Measurements from ENCODE around the gene TMEM179.
"Not testable (repeated sequence)": the region's sequence is repeated elsewhere in the genome, so short reads cannot be mapped to it uniquely, and the experiment has no call there.

TMEM179 gene

DNA sequence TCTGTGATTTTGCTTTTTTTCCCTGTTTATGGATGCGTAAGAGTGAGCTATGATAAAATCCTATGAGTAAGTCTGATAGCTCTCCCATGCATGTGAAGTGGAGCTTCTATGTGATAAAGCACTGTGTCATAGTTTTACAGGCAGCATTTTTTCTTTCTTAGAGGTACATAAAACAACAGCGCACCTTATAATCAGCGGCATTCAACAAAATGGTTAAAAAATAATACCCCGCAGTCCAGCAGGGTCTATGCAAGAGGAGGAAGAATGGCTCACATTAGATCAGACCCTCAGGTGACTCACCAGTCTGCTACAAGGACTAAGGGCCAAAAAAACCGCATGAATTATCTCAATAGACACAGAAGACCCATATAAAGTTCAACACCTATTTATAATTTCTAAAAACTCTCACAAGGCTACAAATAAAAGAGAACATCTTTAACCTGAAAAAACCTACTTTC is 33.0 kb upstream of the TMEM179 start:
- CTCF ChIA-PET, result interaction anchor here (0.7 kb wide), 1 partner anchor 541 kb away, joined by 3 read pairs; no protein-coding TSS in a partner anchor
- no peak overlapping the region for H3K27ac ChIP-seq
- no peak for TF ChIP-seq CTCF (conservative IDR thresholded peaks at IDR 0.05; ENCODE audit: low read depth)
- no peak for DNase-seq (ENCODE audit: low spot score)
- POLR2A ChIA-PET (ENCODE audit: low non-redundant PET), result no interaction called here

DNA sequence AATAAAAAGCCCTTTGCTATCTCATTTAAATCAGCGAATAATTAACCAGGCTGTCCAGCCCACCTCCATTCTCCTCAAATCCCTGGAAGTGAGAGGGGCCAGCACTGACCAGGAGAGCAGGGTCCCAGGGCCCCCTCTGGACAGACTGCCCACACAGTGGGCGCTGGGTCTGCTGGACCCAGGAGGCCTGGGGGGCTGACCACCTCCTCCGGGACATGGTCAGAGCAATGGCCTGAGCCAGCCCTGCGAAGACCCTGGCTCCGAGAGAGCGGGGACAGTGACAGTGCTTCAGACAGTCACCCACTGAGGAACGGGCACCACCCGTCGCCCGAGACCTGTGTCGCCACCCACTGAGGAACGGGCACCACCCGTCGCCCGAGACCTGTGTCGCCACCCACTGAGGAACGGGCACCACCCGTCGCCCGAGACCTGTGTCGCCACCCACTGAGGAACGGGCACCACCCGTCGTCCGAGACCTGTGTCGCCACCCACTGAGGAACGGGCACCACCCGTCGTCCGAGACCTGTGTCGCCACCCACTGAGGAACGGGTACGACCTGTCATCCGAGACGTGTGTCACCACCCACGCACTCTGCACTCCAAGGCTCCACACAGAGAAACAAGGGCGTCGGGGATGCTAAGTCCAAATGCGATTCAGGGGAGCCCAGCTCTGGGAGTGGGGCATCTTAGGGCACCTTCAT is 32.4 kb upstream of the TMEM179 start:
- DNase-seq (ENCODE audit: low spot score); POLR2A ChIA-PET (ENCODE audit: low non-redundant PET); H3K27ac ChIP-seq: not testable (repeated sequence)
- CTCF ChIA-PET, result interaction anchor here (0.6 to 0.7 kb wide), 2 partner anchors 540 to 564 kb away, joined by 3 to 4 read pairs; no protein-coding TSS in a partner anchor

DNA sequence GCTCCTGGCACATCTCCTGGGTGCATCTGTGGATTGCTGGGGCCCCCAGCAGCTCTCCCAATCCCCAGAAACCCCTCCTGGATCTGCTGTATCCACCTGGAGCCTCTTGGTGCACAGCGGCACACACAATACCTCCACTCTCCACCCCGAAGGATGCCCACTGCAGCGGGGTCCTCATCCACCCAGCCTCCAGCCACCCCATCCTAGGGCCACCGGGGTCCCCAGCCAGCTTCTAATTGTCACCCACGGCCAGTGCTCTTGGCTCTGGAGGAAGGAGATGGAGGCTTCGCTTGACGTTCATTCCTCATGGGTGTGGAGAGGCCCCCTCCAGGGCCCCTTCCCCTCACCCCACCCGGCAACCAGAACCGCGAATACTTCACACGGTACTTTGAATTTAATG is 31.6 kb upstream of the TMEM179 start:
- TF ChIP-seq CTCF (conservative IDR thresholded peaks at IDR 0.05; ENCODE audit: low read depth), result no peak
- POLR2A ChIA-PET (ENCODE audit: low non-redundant PET), result no interaction called here
- DNase-seq (ENCODE audit: low spot score), result no peak
- CTCF ChIA-PET, result interaction anchor here (0.6 kb wide), 1 partner anchor 563 kb away, joined by 4 read pairs; no protein-coding TSS in a partner anchor
- no peak overlapping the region for H3K27ac ChIP-seq

DNA sequence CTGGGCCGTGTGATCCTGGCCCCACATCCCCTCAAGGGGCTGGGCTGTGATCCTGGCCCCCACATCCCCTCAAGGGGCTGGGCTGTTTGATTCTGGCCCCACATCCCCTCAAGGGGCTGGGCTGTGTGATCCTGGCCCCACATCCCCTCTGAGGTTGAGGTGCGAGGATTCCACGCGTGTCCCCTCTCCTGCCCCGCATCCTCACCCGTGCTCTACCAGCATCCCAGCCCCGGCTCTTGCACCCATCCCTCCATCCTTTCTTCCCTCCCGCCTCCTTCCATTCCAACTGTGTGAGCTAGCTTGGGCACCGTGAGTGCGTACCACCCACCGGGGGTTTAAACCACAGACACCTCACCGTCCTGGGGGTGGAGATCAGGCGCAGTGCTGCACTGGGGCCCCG is 31.1 kb upstream of the TMEM179 start:
- DNase-seq (ENCODE audit: low spot score), result no peak
- CTCF ChIA-PET, result no interaction called here
- POLR2A ChIA-PET (ENCODE audit: low non-redundant PET), result no interaction called here
- no peak for TF ChIP-seq CTCF (conservative IDR thresholded peaks at IDR 0.05; ENCODE audit: low read depth)
- no peak overlapping the region for H3K27ac ChIP-seq

DNA sequence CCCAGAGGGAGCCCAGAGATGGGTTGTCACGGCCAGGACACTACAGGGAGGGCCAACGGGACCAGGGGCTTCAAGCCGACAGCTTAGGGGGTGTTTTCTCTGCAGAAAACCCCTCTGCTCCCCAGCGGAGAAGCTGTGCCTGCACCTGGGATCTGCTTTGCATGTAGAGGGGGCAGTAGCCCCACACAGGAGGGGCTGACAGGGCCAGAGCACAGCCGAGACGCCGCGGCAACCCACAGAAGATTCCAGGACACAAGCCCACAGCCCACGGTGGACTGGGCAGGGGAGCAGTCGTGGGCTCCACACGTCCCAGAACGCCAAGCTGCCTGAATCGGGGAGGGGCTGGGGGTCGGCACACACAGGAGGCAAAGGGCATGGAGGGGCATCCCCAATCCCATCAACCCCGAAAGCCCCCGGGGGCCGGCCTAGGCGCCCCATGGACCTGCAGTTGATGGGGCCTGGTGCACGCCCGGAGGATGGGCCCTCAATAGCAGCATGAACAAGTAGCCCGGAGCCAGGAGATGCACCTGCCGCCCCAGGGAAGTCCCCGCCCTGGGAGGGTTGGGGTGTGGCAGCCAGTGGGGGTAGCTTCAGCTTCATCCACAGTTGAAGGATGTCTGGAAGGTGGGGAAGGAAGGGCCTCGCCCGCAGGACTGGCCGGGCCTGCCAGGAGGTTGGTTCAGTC is 30.5 kb upstream of the TMEM179 start:
- TF ChIP-seq CTCF (conservative IDR thresholded peaks at IDR 0.05; ENCODE audit: low read depth), result no peak
- no peak overlapping the region for H3K27ac ChIP-seq
- POLR2A ChIA-PET (ENCODE audit: low non-redundant PET), result no interaction called here
- DNase-seq (ENCODE audit: low spot score), result no peak
- CTCF ChIA-PET, result no interaction called here

DNA sequence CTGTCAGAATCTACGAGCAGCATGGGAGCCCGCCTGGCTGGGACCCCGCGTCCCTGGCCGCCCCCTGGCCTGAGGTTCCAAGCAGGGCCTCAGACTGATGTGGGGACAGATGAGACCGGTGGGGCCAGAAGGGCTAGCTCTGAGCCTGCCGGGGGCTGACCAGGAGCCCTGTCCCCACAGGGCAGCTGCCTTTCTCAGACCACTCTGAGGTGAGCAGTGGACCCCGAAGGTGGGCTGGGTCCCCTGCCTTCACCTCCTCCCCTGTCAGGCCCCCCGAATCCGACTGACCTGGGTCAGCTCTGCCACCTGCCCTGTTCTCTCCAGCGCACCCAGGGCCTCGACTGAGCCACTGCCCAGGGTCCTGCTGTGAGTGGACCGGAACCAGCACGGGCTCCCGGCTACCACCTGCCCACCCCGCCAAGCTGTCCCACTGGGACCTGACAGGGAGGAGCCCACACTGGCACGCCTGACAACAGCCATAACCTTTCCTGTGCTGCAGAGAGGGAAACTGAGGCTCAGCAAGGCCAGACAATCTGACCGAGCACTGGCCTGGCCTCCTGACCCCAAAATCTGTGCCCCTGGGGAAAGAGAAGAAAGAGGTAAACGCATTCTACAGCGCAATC is 29.7 kb upstream of the TMEM179 start:
- ChIA-PET POLR2A (ENCODE audit: low non-redundant PET) (no interaction called here), CTCF (interaction anchor here (0.5 kb wide), 1 partner anchor 97 kb away, joined by 3 read pairs; no protein-coding TSS in a partner anchor)
- DNase-seq (ENCODE audit: low spot score), result no peak
- no peak for TF ChIP-seq CTCF (conservative IDR thresholded peaks at IDR 0.05; ENCODE audit: low read depth)
- no peak overlapping the region for H3K27ac ChIP-seq
